ENCODE data around the gene CEACAM3. TPM values are rescaled to one million over a fixed set of nuclear protein-coding genes. Genes with fewer than 3 reads are reported as not detected.

CEACAM3 gene
- not detected in 2 replicates for total RNA-seq (2021; fragmentation: NEBNext Ultra II Directional; extraction: Animal tissue kit (Norgen Biotek cat#: 25700))
- not detected in 2 replicates for polyA plus RNA-seq (2011; rRNA removed)
- not detected for polyA plus RNA-seq (2011; cell fraction: cytosol; rRNA removed)
- not detected for polyA plus RNA-seq (2011; cell fraction: nucleus; rRNA removed)
- not detected in 4 replicates for polyA plus RNA-seq (2012, experiment 1 of 2)
- polyA plus RNA-seq (2012, experiment 2 of 2): not detected
- not detected for polyA plus RNA-seq (2013, experiment 1 of 2)
- not detected for polyA plus RNA-seq (2013, experiment 2 of 2)
- polyA minus RNA-seq (2011; rRNA and poly(A)+ RNA removed): not detected in 2 replicates
- polyA minus RNA-seq (2011; cell fraction: cytosol; rRNA and poly(A)+ RNA removed): not detected
- not detected for polyA minus RNA-seq (2011; cell fraction: nucleus; rRNA and poly(A)+ RNA removed)
- long read RNA-seq, experiment 1: 0 reads
- long read RNA-seq, experiment 2: 0 reads

DNA sequence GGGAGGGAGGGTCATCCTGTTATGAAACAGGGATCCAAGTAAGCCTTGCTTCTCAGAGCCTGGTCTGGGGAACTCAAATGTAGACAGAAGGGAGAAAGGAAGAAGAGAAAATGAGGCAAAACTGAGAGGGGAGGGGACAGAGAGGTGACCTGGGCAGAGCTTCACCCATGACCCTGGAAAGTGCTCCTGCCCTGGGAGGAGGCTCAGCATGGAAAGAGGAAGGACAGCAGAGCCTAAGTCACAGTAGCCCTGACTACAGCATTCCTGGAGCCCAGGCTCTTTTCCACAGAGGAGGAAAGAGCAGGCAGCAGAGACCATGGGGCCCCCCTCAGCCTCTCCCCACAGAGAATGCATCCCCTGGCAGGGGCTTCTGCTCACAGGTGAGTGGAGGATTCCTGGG, at the start of gene CEACAM3:
Gene CEACAM3 (plus strand): TSS at position 226 of the 400 bp plus-strand sequence. CDS start 91 bp downstream, at position 317.
- peaks cover 12 to 54% of the 10 kb centered on the region in 2 experiments; a peak in 3 of 4 replicates for H3K9me3 ChIP-seq (ENCODE audit: insufficient read depth in 2 of 2, low read depth in 1 of 2, low read length in 1 of 2)
- no peak within 1 kb of the TSS for H3K27ac ChIP-seq (ENCODE audit: low read depth, low read length)
- H2BK12ac ChIP-seq (ENCODE audit: low read depth, low read length): no peak within 1 kb of the TSS
- no peak within 1 kb of the TSS for H3K4me3 ChIP-seq (ENCODE audit: extremely low read depth in 1 of 4, insufficient read depth in 2 of 4, low read depth in 3 of 4, low read length in 4 of 4)
- H3K4me2 ChIP-seq (ENCODE audit: insufficient read depth in 1 of 2, low read depth in 2 of 2, low read length in 2 of 2): no peak within 1 kb of the TSS
- no peak within 1 kb of the TSS for H3K23ac ChIP-seq (ENCODE audit: insufficient read length)
- no peak within 1 kb of the TSS for H2BK20ac ChIP-seq (ENCODE audit: low read length)
- no peak for DNase-seq (ENCODE audit: low read depth in 1 of 2, low spot score in 2 of 2)
- no peak within 1 kb of the TSS for H4K91ac ChIP-seq (replicated peaks; ENCODE audit: insufficient read length, low read length)
- H3K56ac ChIP-seq (replicated peaks; ENCODE audit: insufficient read length, low read depth, low read length): no peak within 1 kb of the TSS
- POLR2A ChIA-PET (ENCODE audit: partially characterized antibody): interaction anchor here (0.8 kb wide), 1 partner anchor 66 kb away, joined by 3 read pairs; no protein-coding TSS in a partner anchor
- no peak within 1 kb of the TSS for H3K4ac ChIP-seq (replicated peaks; ENCODE audit: insufficient read length, low read depth, low read length)
- no peaks in the 10 kb centered on the region for H3K79me1 ChIP-seq (ENCODE audit: low read depth, low read length)
- H3K4me1 ChIP-seq (replicated peaks in 1 of 4; ENCODE audit: control insufficient read depth in 3 of 4, insufficient read depth in 4 of 4, low read length in 3 of 4): no peaks in the 10 kb centered on the region
- no peak within 1 kb of the TSS for H3K9ac ChIP-seq (replicated peaks in 1 of 4; ENCODE audit: extremely low read depth in 1 of 4, low read depth in 3 of 4, low read length in 3 of 4)
- H3K27me3 ChIP-seq (replicated peaks in 1 of 4; ENCODE audit: control insufficient read depth in 3 of 4, extremely low read depth in 1 of 4, insufficient read depth in 3 of 4, low read length in 3 of 4): no peaks in the 10 kb centered on the region; a peak in 1 of 7 replicates
- H3K23me2 ChIP-seq (ENCODE audit: low read depth, low read length): no peaks in the 10 kb centered on the region
- CTCF ChIA-PET (ENCODE audit: partially characterized antibody): interaction anchor here (0.6 to 1.9 kb wide), 7 partner anchors 9 to 165 kb away, joined by 3 to 13 read pairs (median 5); no protein-coding TSS in a partner anchor
- no peak within 1 kb of the TSS for H2BK15ac ChIP-seq (ENCODE audit: low read length)
- no peak within 1 kb of the TSS for H3K14ac ChIP-seq (ENCODE audit: insufficient read length)
- H3K36me3 ChIP-seq (ENCODE audit: control insufficient read depth in 2 of 4, insufficient read depth in 4 of 4, low read length in 3 of 4): no peaks in the 10 kb centered on the region
- H4K8ac ChIP-seq (ENCODE audit: extremely low read depth, insufficient read depth, low read length): no peak within 1 kb of the TSS
- no peak within 1 kb of the TSS for H2AK5ac ChIP-seq (ENCODE audit: low read depth, low read length)
- FAIRE-seq: no peak
- no peak within 1 kb of the TSS for H2BK5ac ChIP-seq (ENCODE audit: low read depth, low read length)
- no peak within 1 kb of the TSS for H2AFZ ChIP-seq (ENCODE audit: low read length)
- no peak within 1 kb of the TSS for H2BK120ac ChIP-seq (replicated peaks; ENCODE audit: low read depth, low read length)
- no peaks in the 10 kb centered on the region for H3K79me2 ChIP-seq (ENCODE audit: control insufficient read depth in 1 of 2, insufficient read depth in 2 of 2, low read length in 2 of 2)
- H4K5ac ChIP-seq (ENCODE audit: insufficient read length, low read depth, low read length): no peak within 1 kb of the TSS
- H3K18ac ChIP-seq (ENCODE audit: extremely low read depth, low read length): no peak within 1 kb of the TSS
- H4K20me1 ChIP-seq (replicated peaks in 1 of 2; ENCODE audit: control insufficient read depth in 1 of 2, insufficient read depth in 2 of 2, low read length in 2 of 2): no peaks in the 10 kb centered on the region
- no peak for TF ChIP-seq SP1 (IDR thresholded peaks at IDR 0.05; ENCODE audit: low read depth, low read length)

Data from H1 (cell line).